HG03175 (cell line): ENCODE results near the gene CDH2.
"Not testable (repeated sequence)": the region's sequence is repeated elsewhere in the genome, so short reads cannot be mapped to it uniquely, and the experiment has no call there.

Experiments used
- ATAC-seq: cut with Tn5 transposase; IDR thresholded peaks from one replicate; pipeline ENCODE4 v1.9.1; 2021; ENCODE audit warnings: mild to moderate bottlenecking, moderate library complexity; ENCODE audit not compliant: unreplicated experiment

CDH2 gene

DNA sequence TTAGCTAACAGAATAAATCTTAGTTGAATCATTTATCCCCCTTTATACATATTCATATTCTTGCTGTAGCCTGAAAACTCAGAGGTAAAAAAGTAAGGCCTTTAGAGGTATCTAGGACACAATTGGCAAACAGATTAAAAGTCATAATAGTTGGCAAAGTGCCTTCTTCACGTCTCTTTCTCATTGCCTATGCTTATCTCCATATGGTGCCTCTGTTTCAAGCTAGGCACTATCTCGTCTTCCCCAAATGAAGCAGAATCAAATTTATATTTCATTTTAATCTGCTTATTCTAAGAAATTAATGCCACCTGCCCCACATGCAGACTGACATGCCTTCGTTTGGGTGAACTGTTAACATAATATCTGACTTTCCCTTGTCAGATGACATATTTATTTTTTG, 245.4 kb downstream of the CDH2 start:
- no peak for ATAC-seq

DNA sequence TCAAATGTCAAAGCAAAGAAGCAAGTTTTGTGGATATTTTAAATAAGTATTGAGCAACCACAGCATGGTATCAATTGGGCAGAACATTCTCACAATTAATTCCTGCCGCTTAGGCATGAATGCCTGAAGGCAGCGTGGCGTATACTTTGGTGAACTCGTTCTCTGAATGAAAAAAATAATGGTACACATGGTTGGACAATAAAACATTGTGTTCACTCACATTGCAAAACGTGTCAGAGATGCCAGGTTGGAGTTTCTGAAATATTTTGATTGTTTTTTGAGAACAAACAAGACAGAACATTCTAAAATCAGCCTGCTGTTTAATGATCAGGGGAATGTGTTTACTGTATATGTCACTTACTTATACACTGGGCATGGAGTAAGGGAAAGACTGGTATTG, 254.2 kb downstream of the CDH2 start:
- ATAC-seq = no peak

DNA sequence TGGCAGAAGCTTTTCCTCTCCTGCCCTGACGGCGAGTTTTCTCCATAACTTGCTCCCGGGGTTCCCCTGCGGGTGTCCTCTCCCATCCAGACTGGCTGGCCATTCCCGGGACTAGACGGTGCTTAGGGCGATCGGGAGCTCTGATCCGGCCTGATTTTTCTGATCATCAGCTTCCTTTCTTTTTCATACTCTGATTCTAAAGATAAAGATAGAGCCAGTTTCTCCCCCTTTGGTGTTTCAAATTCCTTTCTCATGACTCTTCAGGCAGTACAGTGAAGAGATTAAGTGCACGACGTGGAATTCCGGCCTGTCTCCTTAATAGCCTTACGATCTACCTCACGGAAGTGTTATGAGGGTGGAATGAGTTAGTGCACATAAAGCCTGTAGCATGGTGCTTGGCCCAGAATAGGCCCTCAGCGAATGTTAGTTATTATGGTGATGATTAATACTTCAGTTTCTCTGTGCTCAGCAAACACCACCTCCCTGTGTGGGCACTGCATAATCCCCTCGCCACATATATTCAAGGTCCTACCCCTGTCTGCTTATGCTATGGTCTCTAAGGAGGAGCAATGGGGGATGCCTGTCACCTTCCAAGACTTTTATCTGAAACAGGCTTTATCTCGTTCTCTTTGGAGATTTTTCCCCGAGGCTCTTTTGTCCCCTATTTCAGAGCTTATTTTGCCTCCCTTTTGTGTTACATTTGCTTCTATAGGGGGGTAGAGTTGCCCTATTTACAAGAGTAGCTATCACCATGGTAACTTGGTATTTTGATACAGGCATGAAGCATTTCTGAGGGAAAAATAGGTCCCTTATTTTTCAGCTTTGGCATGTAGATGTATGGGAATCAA, 254.8 kb downstream of the CDH2 start:
- ATAC-seq = no peak

DNA sequence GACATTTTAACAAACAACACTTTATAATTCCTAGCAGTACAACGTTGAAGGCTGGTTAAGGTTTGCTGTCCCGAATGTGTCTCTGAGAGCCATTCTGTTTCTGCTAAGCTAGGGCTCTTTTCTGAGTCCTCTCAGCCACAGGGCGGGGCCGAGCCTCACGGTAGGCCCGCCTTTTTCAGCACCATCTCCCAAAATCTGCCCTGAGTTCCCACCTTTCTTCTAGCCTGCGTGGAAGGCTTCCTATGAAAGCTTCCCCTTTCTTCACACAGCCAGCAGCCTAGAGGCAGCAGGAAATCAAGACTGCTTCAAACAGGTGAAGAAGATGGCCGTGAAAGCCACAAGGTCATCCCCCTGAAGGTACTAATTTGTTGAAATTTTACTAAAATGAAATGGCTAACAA, 255.5 kb downstream of the CDH2 start:
- no peak for ATAC-seq

DNA sequence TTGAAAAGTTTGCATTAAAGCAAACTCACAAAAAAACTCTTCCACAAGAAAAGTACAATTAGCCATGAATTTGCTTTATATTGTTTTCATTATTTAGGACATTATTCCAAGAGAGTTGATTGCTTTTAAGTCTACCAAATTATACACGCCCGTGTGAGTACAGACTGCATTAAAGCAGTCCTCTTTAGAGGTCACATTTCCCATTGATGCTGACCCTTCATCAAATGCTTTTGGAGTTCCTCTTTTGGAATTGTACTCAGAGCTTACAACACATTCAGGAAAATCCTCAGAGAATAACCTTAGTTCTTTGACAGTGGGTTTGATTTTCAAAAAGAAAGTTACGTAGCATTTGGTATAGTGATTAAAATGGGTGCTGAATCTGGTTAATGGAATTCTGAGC, 256.1 kb downstream of the CDH2 start:
- no peak for ATAC-seq

DNA sequence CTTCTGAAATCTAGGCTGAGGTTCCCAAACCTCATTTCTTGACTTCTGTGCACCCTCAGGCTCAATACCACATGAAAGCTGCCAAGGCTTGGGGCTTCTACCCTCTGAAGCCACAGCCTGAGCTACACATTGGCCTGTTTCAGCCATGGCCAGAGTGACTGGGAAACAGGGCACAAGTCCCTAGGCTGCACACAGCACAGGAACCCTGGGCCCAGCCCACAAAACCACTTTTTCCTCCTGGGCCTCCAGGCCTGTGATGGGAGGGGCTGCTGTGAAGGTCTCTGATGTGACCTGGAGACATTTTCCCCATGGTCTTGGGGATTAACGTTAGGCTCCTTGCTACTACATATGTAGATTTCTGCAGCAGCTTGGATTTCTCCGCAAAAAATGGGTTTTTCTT, 270.7 kb downstream of the CDH2 start:
- ATAC-seq = not testable (repeated sequence)

DNA sequence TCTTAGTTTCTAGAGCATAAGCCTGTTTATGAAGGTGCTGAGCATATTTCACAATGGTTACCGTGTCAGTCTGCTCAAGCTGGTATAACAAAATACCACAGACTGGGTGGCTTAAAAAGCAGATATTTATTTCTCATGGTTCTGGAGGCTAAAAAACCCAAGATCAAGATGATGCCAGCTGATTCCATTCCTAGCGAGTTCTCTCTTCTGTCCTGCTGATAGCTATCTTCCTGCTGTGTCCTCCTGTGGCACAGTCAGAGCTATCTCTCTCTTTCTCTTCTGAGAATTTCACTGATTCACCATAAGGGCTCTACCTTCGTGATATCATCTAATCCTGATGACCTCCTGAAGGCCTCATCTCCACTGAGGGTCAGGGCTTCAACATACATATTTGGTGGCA, 273.0 kb downstream of the CDH2 start:
- ATAC-seq = no peak

DNA sequence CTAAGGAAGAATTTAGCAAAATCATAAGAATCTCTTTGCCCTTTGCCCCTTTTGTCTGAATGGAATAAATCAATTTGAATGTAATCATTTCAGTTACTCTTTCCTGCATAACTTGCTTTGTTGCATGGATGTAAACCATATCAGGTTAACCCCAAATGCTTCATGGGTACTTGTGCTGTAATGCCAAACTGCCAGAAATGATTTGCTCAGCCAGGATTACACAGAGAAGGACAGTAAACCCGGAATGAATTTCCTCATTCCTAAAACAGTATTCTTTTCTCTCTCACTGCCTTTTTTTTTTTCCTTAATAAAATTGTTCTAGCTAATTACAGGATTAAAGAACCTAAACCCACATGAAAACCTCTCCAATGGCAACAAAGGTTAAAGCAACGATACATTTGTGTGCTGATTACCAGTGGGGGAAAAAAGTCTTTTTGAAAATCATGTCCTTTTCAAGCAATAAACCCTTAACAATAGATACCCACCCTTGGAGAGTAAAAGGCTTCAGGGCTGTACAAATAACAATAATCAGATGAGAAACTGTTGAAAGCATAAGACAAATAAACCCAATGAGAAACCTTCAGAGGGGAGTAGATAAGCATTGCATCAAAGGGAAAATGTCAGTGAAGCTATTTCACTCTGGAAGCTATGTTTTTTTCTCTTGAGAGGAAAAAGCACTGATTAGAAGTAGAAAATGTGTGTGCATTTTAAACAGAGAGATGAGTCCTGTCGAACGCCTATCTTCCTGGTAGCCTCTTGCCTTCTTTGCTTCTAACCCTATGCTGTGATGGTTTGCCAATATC, 275.3 kb downstream of the CDH2 start:
- ATAC-seq = no peak
